SK-N-SH treated with all-trans-retinoic acid at 6 μM for 48 hours (cell line): ENCODE results near the gene NUP155.

Experiments used
- ATAC-seq: fragments of 200-7000 bp; cut with Tn5 transposase; 3 replicates; pipeline ENCODE4 v1.9.1; 2020; ENCODE audit warnings: mild to moderate bottlenecking, moderate library complexity
- ARNTL ChIP-seq: fragments of 450-650 bp; formaldehyde crosslinking; IDR thresholded peaks from 2 replicates; pipeline ENCODE4 v1.5.0; 2020; ENCODE audit warnings: low read depth, mild to moderate bottlenecking, moderate library complexity, borderline replicate concordance
- BACH2 ChIP-seq: fragments of 250-450 bp; sonication (Bioruptor Pico); IDR thresholded peaks from 2 replicates; pipeline ENCODE4 v1.9.0; 2021; ENCODE audit warnings: mild to moderate bottlenecking, borderline replicate concordance
- CSDC2 ChIP-seq: fragments of 250-450 bp; sonication (Bioruptor Pico); IDR thresholded peaks from 2 replicates; pipeline ENCODE4 v1.5.0; 2020; ENCODE audit warnings: mild to moderate bottlenecking, moderate library complexity
- GLIS3 ChIP-seq: fragments of 250-450 bp; sonication (Bioruptor Pico); IDR thresholded peaks from 2 replicates; pipeline ENCODE4 v1.5.0; 2020; ENCODE audit warnings: mild to moderate bottlenecking, moderate library complexity
- ISL1 ChIP-seq: fragments of 250-450 bp; sonication (Bioruptor Pico); IDR thresholded peaks from 2 replicates; pipeline ENCODE4 v2.1.2; 2022; ENCODE audit warnings: mild to moderate bottlenecking, moderate library complexity
- OSR1 ChIP-seq: fragments of 250-450 bp; sonication (Bioruptor Pico); IDR thresholded peaks from 2 replicates; pipeline ENCODE4 v1.8.0; 2022; ENCODE audit warnings: moderate library complexity, mild to moderate bottlenecking, inconsistent platforms
- PPARA ChIP-seq: fragments of 250-450 bp; sonication (Bioruptor Pico); IDR thresholded peaks from 2 replicates; pipeline ENCODE4 v1.5.0; 2020; ENCODE audit warnings: mild to moderate bottlenecking, borderline replicate concordance
- RARB ChIP-seq: fragments of 250-450 bp; sonication (Bioruptor Pico); IDR thresholded peaks from 2 replicates; pipeline ENCODE4 v1.8.0; 2021; ENCODE audit warnings: mild to moderate bottlenecking, moderate library complexity
- SNAI2 ChIP-seq: fragments of 250-450 bp; sonication (Bioruptor Pico); IDR thresholded peaks from 2 replicates; pipeline ENCODE4 v1.5.0; 2020; ENCODE audit warnings: mild to moderate bottlenecking, moderate library complexity
- TCF4 ChIP-seq: fragments of 250-450 bp; sonication (Bioruptor Pico); IDR thresholded peaks from 2 replicates; pipeline ENCODE4 v1.8.0; 2021; ENCODE audit warnings: mild to moderate bottlenecking, moderate library complexity, borderline replicate concordance
- TOX ChIP-seq: fragments of 250-450 bp; sonication (Bioruptor Pico); IDR thresholded peaks from 2 replicates; pipeline ENCODE4 v1.8.0; 2021; ENCODE audit warnings: mild to moderate bottlenecking, moderate library complexity, borderline replicate concordance
- ZC3H10 ChIP-seq: fragments of 250-450 bp; sonication (Bioruptor Pico); IDR thresholded peaks from 2 replicates; pipeline ENCODE4 v1.5.1; 2021; ENCODE audit warnings: mild to moderate bottlenecking, moderate library complexity
- ZFP3 ChIP-seq: fragments of 250-450 bp; sonication (Bioruptor Pico); IDR thresholded peaks from 2 replicates; pipeline ENCODE4 v1.5.0; 2020; ENCODE audit warnings: mild to moderate bottlenecking, moderate library complexity
- ZFP30 ChIP-seq: fragments of 450-650 bp; formaldehyde crosslinking; IDR thresholded peaks from 2 replicates; pipeline ENCODE4 v1.5.0; 2022; ENCODE audit warnings: mild to moderate bottlenecking, moderate library complexity
- ZNF565 ChIP-seq: fragments of 450-650 bp; formaldehyde crosslinking; conservative IDR thresholded peaks from 2 replicates; pipeline ENCODE4 v1.5.0; 2020; ENCODE audit warnings: low read depth, mild to moderate bottlenecking, moderate library complexity
- ZNF70 ChIP-seq: fragments of 450-650 bp; formaldehyde crosslinking; IDR thresholded peaks from 2 replicates; pipeline ENCODE4 v1.5.0; 2020; ENCODE audit warnings: mild to moderate bottlenecking, moderate library complexity
- ZNF8 ChIP-seq: fragments of 450-650 bp; formaldehyde crosslinking; IDR thresholded peaks from 2 replicates; pipeline ENCODE4 v1.5.0; 2020; ENCODE audit warnings: mild to moderate bottlenecking, moderate library complexity
- TF ChIP-seq, protein P1 (sequence below): fragments of 250-450 bp; sonication (Bioruptor Pico); IDR thresholded peaks from 2 replicates; pipeline ENCODE4 v1.5.1; 2020; ENCODE audit warnings: low read depth, mild to moderate bottlenecking, moderate library complexity
- TF ChIP-seq, protein P2 (sequence below): fragments of 250-450 bp; sonication (Bioruptor Pico); IDR thresholded peaks from 2 replicates; pipeline ENCODE4 v1.8.0; 2021; ENCODE audit warnings: low read depth, mild to moderate bottlenecking, moderate library complexity, borderline replicate concordance
- TF ChIP-seq, protein P3 (sequence below): fragments of 250-450 bp; sonication (Bioruptor Pico); IDR thresholded peaks from 2 replicates; pipeline ENCODE4 v1.5.1; 2021; ENCODE audit warnings: mild to moderate bottlenecking, moderate library complexity
- TF ChIP-seq, protein P4 (sequence below): fragments of 250-450 bp; sonication (Bioruptor Pico); IDR thresholded peaks from 2 replicates; pipeline ENCODE4 v1.8.0; 2020; ENCODE audit warnings: mild to moderate bottlenecking, moderate library complexity, borderline replicate concordance
- TF ChIP-seq, protein P5 (sequence below): fragments of 250-450 bp; sonication (Bioruptor Pico); IDR thresholded peaks from 2 replicates; pipeline ENCODE4 v1.5.0; 2020; ENCODE audit warnings: mild to moderate bottlenecking, moderate library complexity

Gene NUP155

DNA sequence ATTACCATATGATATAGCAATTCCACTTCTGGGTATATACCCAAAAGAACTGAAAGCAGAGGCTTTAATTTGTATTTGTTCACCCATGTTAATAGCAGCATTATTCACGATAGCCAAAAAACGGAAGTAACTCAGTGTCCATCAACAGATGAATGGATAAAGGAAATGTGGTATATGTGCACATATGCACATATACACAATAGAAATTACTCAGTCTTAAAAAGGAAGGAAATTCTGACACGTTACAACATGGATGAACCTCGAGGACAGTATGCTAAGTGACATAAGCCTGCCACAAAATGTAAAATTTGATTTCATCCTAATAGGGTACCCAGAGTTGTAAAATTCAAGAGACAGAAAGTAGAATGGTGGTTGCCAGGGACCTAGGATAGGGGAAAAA is 54.9 kb downstream of the NUP155 start (continued):
- no peak for TF ChIP-seq ARNTL (CRISPR knock-in tag)
- TF ChIP-seq TCF4 (CRISPR knock-in tag): no peak
- no peak for TF ChIP-seq BACH2
- TF ChIP-seq, protein P1, sequence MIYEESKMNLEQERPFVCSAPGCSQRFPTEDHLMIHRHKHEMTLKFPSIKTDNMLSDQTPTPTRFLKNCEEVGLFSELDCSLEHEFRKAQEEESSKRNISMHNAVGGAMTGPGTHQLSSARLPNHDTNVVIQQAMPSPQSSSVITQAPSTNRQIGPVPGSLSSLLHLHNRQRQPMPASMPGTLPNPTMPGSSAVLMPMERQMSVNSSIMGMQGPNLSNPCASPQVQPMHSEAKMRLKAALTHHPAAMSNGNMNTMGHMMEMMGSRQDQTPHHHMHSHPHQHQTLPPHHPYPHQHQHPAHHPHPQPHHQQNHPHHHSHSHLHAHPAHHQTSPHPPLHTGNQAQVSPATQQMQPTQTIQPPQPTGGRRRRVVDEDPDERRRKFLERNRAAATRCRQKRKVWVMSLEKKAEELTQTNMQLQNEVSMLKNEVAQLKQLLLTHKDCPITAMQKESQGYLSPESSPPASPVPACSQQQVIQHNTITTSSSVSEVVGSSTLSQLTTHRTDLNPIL: no peak
- TF ChIP-seq TOX: no peak
- no peak for TF ChIP-seq ZNF70 (CRISPR knock-in tag)

DNA sequence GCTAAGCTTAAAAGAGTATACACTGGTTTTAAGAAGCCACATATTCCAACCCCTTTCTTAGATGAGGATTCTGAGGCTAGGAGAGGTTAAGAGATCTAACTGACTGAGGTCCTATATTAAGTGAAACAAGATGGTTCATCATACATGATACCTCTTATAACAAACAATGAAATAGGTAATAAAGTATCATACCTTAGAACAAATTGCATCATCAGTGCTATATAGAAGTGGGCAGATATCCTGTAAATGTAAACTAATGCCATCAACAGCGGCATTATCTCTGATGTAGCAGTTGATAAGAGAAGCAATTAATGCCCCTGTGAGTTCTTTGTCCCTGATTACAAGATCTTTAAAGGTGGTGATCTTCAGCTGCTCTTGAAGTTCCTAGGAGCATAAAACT is 60.5 kb downstream of the NUP155 start:
- no peak for TF ChIP-seq ZFP3 (CRISPR knock-in tag)
- TF ChIP-seq, protein P2, sequence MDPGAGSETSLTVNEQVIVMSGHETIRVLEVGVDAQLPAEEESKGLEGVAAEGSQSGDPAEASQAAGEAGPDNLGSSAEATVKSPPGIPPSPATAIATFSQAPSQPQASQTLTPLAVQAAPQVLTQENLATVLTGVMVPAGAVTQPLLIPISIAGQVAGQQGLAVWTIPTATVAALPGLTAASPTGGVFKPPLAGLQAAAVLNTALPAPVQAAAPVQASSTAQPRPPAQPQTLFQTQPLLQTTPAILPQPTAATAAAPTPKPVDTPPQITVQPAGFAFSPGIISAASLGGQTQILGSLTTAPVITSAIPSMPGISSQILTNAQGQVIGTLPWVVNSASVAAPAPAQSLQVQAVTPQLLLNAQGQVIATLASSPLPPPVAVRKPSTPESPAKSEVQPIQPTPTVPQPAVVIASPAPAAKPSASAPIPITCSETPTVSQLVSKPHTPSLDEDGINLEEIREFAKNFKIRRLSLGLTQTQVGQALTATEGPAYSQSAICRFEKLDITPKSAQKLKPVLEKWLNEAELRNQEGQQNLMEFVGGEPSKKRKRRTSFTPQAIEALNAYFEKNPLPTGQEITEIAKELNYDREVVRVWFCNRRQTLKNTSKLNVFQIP (CRISPR knock-in tag): no peak
- TF ChIP-seq GLIS3: no peak
- TF ChIP-seq ZNF8: no peak
- no peak for TF ChIP-seq OSR1 (CRISPR knock-in tag)
- no peak for TF ChIP-seq PPARA
- no peak for TF ChIP-seq CSDC2
- no peak for TF ChIP-seq TOX
- TF ChIP-seq, protein P3, sequence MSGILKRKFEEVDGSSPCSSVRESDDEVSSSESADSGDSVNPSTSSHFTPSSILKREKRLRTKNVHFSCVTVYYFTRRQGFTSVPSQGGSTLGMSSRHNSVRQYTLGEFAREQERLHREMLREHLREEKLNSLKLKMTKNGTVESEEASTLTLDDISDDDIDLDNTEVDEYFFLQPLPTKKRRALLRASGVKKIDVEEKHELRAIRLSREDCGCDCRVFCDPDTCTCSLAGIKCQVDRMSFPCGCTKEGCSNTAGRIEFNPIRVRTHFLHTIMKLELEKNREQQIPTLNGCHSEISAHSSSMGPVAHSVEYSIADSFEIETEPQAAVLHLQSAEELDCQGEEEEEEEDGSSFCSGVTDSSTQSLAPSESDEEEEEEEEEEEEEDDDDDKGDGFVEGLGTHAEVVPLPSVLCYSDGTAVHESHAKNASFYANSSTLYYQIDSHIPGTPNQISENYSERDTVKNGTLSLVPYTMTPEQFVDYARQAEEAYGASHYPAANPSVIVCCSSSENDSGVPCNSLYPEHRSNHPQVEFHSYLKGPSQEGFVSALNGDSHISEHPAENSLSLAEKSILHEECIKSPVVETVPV (CRISPR knock-in tag): no peak
- no peak for TF ChIP-seq ZNF565
- TF ChIP-seq ZC3H10 (CRISPR knock-in tag): no peak
- TF ChIP-seq, protein P4, sequence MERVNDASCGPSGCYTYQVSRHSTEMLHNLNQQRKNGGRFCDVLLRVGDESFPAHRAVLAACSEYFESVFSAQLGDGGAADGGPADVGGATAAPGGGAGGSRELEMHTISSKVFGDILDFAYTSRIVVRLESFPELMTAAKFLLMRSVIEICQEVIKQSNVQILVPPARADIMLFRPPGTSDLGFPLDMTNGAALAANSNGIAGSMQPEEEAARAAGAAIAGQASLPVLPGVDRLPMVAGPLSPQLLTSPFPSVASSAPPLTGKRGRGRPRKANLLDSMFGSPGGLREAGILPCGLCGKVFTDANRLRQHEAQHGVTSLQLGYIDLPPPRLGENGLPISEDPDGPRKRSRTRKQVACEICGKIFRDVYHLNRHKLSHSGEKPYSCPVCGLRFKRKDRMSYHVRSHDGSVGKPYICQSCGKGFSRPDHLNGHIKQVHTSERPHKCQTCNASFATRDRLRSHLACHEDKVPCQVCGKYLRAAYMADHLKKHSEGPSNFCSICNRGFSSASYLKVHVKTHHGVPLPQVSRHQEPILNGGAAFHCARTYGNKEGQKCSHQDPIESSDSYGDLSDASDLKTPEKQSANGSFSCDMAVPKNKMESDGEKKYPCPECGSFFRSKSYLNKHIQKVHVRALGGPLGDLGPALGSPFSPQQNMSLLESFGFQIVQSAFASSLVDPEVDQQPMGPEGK (CRISPR knock-in tag): no peak
- TF ChIP-seq ZFP30 (CRISPR knock-in tag): no peak
- no peak for ATAC-seq

DNA sequence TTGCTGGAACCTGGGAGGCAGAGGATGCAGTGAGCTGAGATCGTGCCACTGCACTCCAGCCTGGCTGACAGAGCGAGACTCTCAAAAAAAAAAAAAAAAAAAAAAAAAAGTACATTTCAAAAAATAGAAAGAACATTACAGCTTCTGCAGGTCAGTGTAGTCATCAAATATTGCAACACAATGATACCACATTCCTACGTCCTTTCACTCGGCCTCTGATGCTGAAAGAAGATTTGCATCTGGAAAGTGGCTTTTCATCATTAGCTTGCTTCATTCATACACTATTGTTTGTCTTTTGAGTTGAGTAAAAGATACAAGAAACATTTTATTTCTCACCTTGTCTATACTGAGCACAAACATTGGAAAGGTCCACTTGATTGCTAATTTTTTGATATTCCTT is 62.1 kb downstream of the NUP155 start:
- no peak for ATAC-seq
- no peak for TF ChIP-seq ISL1 (CRISPR knock-in tag)
- no peak for TF ChIP-seq GLIS3
- TF ChIP-seq ARNTL (CRISPR knock-in tag): no peak
- no peak for TF ChIP-seq RARB (CRISPR knock-in tag)
- TF ChIP-seq, protein P3 (CRISPR knock-in tag): no peak
- no peak for TF ChIP-seq SNAI2 (CRISPR knock-in tag)
- no peak for TF ChIP-seq ZNF565
- TF ChIP-seq ZNF70 (CRISPR knock-in tag): no peak
- TF ChIP-seq, protein P4 (CRISPR knock-in tag): no peak
- TF ChIP-seq, protein P5, sequence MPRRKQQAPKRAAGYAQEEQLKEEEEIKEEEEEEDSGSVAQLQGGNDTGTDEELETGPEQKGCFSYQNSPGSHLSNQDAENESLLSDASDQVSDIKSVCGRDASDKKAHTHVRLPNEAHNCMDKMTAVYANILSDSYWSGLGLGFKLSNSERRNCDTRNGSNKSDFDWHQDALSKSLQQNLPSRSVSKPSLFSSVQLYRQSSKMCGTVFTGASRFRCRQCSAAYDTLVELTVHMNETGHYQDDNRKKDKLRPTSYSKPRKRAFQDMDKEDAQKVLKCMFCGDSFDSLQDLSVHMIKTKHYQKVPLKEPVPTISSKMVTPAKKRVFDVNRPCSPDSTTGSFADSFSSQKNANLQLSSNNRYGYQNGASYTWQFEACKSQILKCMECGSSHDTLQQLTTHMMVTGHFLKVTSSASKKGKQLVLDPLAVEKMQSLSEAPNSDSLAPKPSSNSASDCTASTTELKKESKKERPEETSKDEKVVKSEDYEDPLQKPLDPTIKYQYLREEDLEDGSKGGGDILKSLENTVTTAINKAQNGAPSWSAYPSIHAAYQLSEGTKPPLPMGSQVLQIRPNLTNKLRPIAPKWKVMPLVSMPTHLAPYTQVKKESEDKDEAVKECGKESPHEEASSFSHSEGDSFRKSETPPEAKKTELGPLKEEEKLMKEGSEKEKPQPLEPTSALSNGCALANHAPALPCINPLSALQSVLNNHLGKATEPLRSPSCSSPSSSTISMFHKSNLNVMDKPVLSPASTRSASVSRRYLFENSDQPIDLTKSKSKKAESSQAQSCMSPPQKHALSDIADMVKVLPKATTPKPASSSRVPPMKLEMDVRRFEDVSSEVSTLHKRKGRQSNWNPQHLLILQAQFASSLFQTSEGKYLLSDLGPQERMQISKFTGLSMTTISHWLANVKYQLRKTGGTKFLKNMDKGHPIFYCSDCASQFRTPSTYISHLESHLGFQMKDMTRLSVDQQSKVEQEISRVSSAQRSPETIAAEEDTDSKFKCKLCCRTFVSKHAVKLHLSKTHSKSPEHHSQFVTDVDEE (CRISPR knock-in tag): no peak
- no peak for TF ChIP-seq PPARA
- TF ChIP-seq ZFP30 (CRISPR knock-in tag): no peak
